M059J (cell line): ENCODE data around the gene TGM1. TPM values are rescaled to one million over a fixed set of nuclear protein-coding genes. Genes with fewer than 3 reads are reported as not detected.

Experiments
- DNase-seq: peaks from one replicate; pipeline ENCODE4 v3.0.0-alpha.2; 2012; ENCODE audit warnings: low read depth
- total RNA-seq: library from RNA; depleted of rRNA; stranded (reverse); fragments of >200 nt; shearing (Covaris generic); gene quantifications from 2 replicates; pipeline ENCODE4 v1.2.3, GENCODE V29; 2014

Gene TGM1
- total RNA-seq, 1 experiment from 2014 or later, result 0.12 TPM

GRCh38 chr14:24271134-24271833 is 8.3 kb upstream of the TGM1 start, which contains the start of gene RABGGTA:
RABGGTA (minus strand) TSS chr14:24271597; CDS start chr14:24271115, 482 bp downstream.
- peak; percentile 78 for DNase-seq

GRCh38 chr14:24270537-24271133 is 7.7 kb upstream of the TGM1 start:
- no peak for DNase-seq

GRCh38 chr14:24269910-24270536 is 7.0 kb upstream of the TGM1 start:
- no peak for DNase-seq

GRCh38 chr14:24269368-24269767 is 6.4 kb upstream of the TGM1 start:
- DNase-seq, result no peak

GRCh38 chr14:24268225-24268624 is 5.2 kb upstream of the TGM1 start:
- no peak for DNase-seq

- DNase-seq, result no peak
Observed at GRCh38 chr14:24267516-24267915, 4.5 kb upstream of the TGM1 start.

GRCh38 chr14:24266344-24267244 is 3.6 kb upstream of the TGM1 start:
- no peak for DNase-seq

GRCh38 chr14:24264298-24264697 is 1.3 kb upstream of the TGM1 start:
- no peak for DNase-seq

- DNase-seq, result no peak
Observed at GRCh38 chr14:24263848-24264247, 871 bp upstream of the TGM1 start.

GRCh38 chr14:24261969-24262327 is 1.0 kb downstream of the TGM1 start:
- DNase-seq, result no peak

GRCh38 chr14:24261256-24261968 is 1.6 kb downstream of the TGM1 start:
- no peak for DNase-seq

- no peak for DNase-seq
Observed at GRCh38 chr14:24260780-24261157, 2.2 kb downstream of the TGM1 start.

- no peak for DNase-seq
Observed at GRCh38 chr14:24260026-24260779, 2.8 kb downstream of the TGM1 start.

- DNase-seq, result peak; percentile 25
Observed at GRCh38 chr14:24259282-24260025, 3.5 kb downstream of the TGM1 start.

- no peak for DNase-seq
Observed at GRCh38 chr14:24258548-24259265, 4.3 kb downstream of the TGM1 start.

- no peak for DNase-seq
Observed at GRCh38 chr14:24258119-24258518, 4.9 kb downstream of the TGM1 start.

GRCh38 chr14:24256960-24257359 is 6.0 kb downstream of the TGM1 start:
- no peak for DNase-seq

- DNase-seq, result no peak
Observed at GRCh38 chr14:24255931-24256711, 6.9 kb downstream of the TGM1 start.

- DNase-seq, result no peak
Observed at GRCh38 chr14:24255438-24255837, 7.5 kb downstream of the TGM1 start.
